UCSD-AML1 (cell line): ENCODE results near the gene PTPN9.
A peak's percentile ranks its signal among the peaks of the same experiment; 100 is the strongest.
"Not testable (repeated sequence)": the region's sequence is repeated elsewhere in the genome, so short reads cannot be mapped to it uniquely, and the experiment has no call there.

Source experiments
- DNase-seq: peaks from one replicate; lab custom pipeline; 2025; ENCODE audit not compliant: unreplicated experiment; lab: John Stamatoyannopoulos, UW

PTPN9 gene

DNA sequence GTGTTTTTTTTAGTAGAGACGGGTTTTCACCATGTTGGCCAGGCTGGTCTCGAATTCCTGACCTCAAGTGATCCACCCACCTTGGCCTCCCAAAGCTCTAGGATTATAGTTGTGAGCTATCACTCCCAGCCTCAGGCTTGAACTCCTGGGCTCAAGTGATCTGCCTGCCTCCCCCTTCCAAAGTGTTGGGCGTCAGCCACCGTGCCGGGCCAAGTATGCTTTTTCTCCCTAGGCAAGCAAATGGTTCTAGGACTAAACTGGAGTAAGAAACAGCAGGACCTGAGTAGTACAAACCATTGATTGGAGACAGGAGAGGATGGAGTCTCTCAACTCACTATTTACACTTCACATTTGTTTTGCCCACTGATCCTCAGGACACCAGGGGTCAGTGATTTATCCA lies 4.6 kb upstream of the PTPN9 start:
- DNase-seq, result no peak

- not testable (repeated sequence) for DNase-seq
These were observed 3.8 kb upstream of the PTPN9 start for GRCh38 chr15:75582943-75583342.

DNA sequence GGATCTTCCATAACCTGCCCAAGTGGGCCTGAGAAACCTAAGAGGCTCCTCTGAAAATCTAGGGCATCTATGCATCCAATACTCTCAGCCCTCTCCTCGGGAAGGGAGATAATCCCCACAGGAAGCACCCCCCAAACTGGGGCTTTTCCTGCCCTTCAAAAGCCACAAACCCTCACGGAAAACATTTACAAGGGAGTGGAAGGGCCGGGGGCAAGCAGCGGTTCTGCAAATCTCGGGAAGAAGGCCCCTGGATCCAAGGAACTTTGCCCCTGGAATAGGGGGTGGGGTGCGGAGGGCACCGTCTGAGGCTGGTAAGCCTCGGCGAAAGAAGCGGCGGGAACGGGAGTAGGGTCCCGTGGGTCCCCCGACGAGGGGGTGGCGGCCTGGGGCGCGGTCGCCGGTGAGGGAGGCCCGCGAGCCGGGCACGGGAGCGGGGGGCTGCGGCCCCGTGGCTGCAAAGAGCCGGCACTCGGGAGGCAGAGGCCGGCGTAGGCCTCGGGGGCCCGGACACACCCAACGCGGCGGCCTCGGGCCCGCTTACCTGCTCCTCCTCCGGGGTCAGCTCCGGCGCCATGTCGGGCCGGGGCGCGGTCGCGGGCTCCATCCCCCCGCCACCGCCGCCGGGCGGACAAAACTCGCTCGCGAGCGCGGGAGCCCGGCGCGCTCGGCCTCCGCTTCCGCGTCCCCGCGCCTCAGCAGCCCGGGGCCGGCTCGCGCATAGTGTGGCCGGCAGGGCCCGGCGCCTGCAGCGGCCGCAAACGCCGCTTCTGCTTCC lies 755 bp downstream of the PTPN9 start:
- DNase-seq, result peak; percentile 44

- DNase-seq, result no peak
These were observed 1.5 kb downstream of the PTPN9 start for GRCh38 chr15:75577401-75578172.

DNA sequence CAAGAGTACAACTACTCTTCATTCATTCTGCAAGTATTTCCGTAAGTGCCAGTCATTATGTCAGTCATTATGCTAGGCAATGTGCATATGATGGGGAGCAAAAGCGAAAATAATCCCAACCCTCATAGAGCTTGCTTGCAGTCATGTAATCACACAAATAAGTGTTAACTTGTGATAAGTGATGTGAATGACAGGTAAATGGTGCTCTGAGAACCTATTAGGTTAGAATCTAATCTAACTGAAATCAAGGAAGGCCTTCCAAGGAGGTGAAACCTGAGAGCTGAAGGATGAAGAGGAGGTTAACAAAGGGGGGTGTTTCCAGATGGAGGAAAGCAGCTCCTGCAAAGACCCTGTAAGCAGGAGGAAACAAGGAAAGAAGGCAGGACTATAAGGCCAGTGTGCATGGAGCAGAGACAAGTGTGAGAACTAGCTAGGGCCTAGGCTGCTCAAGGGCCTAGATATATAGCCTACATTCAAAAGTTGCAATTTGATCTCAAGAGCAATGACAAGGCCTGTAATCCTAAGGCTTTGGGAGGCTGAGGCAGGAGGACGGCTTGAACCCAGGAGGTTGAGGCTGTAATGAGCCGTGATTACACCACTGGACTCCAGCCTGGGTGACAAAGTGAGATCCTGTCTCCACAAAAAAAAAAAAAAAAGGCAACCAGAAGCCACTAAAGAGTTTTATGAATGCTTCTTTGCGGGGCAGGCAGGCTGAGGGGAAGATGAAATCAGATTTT lies 5.3 kb downstream of the PTPN9 start:
- no peak for DNase-seq

DNA sequence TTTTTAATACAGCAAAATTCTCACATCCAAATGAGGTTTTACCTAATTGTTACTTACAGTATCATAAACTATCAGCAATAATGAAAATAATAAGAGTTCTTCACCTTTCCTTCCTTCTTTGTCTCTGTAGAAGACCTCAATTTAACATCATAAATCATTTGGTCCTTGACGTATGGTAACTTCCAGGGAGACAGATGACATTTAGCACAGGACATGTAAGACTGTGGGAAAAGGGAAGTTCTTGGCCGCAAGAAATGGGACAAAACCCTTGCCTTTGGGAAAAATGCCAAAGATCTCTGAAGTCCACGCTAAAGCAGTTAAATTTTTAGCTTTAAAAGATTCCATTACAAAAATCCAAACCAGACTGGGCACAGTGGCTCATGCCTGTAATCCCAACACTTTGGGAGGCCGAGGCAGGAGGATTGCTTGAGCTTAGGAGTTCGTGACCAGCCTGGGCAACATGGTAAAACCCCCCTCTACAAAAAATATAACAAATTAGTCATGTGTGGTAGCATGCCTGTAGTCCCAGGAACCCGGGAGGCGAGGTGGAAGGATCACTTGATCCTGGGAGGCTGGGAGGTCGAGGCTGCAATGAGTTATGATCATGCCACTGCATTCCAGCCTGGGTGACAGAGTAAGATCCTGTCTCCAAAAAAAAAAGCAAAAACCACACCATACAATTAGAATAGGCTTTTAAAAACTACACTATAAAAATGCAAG lies 8.8 kb downstream of the PTPN9 start:
- no peak for DNase-seq

GRCh38 chr15:75565062-75565970 lies 13.8 kb downstream of the PTPN9 start:
- DNase-seq, result no peak

- DNase-seq, result no peak
These were observed 17.2 kb downstream of the PTPN9 start for GRCh38 chr15:75561888-75562287.

GRCh38 chr15:75559360-75559759 lies 19.8 kb downstream of the PTPN9 start:
- not testable (repeated sequence) for DNase-seq

- DNase-seq, result not testable (repeated sequence)
These were observed 20.2 kb downstream of the PTPN9 start for GRCh38 chr15:75558955-75559354.

DNA sequence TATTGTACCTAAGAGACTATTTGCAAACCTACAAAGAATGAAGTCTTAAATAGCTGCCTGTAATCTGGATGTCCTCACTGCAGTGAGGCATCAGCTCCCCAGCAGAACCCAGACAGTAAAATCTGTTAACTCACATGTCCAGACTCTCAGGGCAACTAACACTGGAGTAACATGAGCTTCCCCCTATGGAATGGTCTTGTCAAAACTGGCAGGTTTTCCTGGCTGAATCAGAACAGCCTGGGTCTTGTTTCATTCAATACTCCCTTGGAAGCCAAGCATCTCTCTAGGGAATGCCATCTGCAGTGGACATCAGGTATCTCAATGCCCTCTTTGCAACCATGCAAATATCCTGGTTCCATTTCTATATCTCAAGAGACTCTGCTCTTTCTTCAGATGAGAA lies 24.4 kb downstream of the PTPN9 start:
- DNase-seq, result no peak

- DNase-seq, result no peak
These were observed 25.5 kb downstream of the PTPN9 start for GRCh38 chr15:75553659-75554058.

GRCh38 chr15:75551091-75551490 lies 28.0 kb downstream of the PTPN9 start:
- DNase-seq, result no peak

GRCh38 chr15:75545064-75545463 lies 34.1 kb downstream of the PTPN9 start:
- DNase-seq, result no peak

GRCh38 chr15:75544359-75544758 lies 34.8 kb downstream of the PTPN9 start:
- no peak for DNase-seq

DNA sequence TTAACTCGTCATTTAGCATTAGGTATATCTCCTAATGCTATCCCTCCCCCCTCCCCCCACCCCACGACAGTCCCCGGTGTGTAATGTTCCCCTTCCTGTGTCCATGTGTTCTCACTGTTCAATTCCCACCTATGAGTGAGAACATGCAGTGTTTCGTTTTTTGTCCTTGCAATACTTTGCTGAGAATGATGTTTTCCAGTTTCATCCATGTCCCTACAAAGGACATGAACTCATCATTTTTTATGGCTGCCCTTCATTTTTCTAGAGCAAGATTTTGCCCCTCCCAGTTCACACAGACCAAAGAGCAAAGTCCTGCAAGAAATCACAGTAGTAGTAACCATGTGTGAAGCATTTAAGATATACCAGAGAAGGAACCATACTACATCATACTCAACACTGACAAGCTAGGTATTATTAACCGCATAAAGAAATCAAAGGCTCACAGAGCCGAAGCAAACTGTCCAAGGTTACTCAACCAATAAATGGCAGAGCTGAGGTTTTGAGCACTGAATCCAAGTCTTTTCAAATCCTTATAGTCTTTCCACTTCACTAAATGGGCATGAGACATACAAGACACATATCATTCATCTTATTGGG lies 36.1 kb downstream of the PTPN9 start:
- not testable (repeated sequence) for DNase-seq

DNA sequence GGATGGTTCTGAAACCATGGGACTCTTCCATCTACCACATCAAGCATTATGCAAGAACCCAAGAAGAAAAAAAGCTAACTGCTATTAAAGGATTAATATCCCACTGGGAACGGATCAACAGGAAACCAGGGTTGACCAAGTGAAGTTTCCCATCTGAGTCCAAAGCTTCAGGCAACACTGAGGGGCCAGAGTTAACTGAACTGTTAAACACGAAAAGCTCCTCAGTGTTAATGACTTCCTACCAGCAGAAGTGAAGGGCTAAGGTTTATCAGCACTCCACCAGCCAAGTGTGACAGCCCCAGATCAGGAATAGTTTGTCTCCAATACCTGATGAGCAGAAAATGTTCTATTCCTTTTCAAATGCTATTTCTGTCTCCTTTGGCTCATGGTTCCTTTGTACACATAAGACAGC lies 36.7 kb downstream of the PTPN9 start:
- no peak for DNase-seq

DNA sequence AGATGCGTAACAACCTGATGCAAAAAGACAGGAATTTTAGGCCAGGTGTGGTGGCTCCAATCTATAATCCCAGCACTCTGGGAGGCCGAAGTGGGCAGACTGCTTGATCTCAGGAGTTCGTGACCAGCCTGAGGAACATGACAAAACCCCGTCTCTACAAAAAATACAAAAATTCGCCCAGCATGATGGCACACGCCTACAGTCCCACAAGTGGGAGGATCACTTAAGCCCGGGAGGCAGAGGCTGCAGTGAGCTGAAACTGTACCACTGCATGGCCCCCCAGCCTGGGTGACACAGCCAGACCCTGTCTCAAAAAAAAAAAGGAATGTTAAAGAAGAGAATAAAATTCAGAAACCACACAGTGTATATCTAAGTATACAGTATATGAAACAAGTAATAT lies 40.7 kb downstream of the PTPN9 start:
- DNase-seq, result no peak

- DNase-seq, result no peak
These were observed 45.2 kb downstream of the PTPN9 start for GRCh38 chr15:75533945-75534344.
